HG03159 (cell line): ENCODE measurements around the gene ZNF865.
A peak's percentile ranks its signal among the peaks of the same experiment; 100 is the strongest.

Experiments
- ATAC-seq: cut with Tn5 transposase; IDR thresholded peaks from one replicate; pipeline ENCODE4 v1.9.1; 2021; ENCODE audit warnings: mild to moderate bottlenecking, moderate library complexity; ENCODE audit not compliant: unreplicated experiment

ZNF865 gene

GRCh38 chr19:55643887-55644176 lies 38.4 kb downstream of the ZNF865 start:
- ATAC-seq: no peak

- ATAC-seq: no peak
Measured at GRCh38 chr19:55644191-55644833, 38.9 kb downstream of the ZNF865 start.

- no peak for ATAC-seq
Measured at GRCh38 chr19:55644842-55645511, 39.5 kb downstream of the ZNF865 start.

GRCh38 chr19:55645512-55645881 lies 40.0 kb downstream of the ZNF865 start:
- ATAC-seq: no peak

- no peak for ATAC-seq
Measured at GRCh38 chr19:55646889-55647731, 41.7 kb downstream of the ZNF865 start.

GRCh38 chr19:55647732-55648584 lies 42.5 kb downstream of the ZNF865 start, which contains the start of gene CCDC106:
Gene CCDC106 (plus strand): TSS chr19:55648212. CDS start chr19:55649047, 835 bp downstream.
- ATAC-seq: no peak

GRCh38 chr19:55648585-55649267 lies 43.3 kb downstream of the ZNF865 start:
- ATAC-seq: no peak

DNA sequence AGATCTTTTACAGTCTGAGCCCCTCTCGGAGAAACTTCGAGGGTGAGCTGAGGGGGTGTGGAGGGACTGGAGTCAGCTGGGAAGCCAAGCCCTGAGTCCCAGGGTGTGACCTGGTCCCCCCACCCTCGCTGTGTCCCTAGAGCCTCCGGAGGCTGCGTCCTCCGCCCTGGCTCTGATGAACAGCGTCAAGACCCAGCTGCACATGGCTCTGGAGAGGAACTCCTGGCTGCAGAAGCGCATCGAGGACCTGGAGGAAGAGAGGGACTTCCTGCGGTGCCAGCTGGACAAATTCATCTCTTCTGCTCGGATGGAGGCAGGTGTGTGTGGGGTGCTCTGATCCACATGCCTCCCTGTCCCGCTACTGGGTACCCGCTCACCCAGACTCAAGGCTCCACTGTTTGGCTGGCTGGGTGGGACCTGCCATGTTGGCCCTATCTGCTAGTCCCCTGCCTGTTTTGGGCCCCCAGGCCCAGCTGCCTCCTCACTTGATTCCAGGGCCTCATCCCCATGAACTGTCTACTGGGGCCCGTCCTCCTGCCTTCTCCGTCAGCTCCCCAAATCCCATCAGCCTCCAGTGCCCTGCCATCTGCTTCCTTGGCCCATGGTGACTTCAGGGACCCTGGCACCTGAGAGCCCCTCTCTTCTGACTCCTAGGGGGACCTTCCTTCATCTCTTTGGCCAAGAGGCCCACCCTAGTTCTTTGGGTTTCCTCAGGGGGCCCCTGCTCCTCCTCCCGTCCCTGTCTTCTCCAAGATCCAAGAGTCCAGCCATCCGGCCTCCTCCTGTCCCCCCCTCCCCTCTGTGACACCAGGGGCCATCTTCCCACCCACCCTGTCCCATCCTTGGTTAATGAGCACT lies 44.0 kb downstream of the ZNF865 start:
- ATAC-seq: no peak

GRCh38 chr19:55650126-55650557 lies 44.7 kb downstream of the ZNF865 start:
- no peak for ATAC-seq

GRCh38 chr19:55650602-55651230 lies 45.3 kb downstream of the ZNF865 start:
- no peak for ATAC-seq

DNA sequence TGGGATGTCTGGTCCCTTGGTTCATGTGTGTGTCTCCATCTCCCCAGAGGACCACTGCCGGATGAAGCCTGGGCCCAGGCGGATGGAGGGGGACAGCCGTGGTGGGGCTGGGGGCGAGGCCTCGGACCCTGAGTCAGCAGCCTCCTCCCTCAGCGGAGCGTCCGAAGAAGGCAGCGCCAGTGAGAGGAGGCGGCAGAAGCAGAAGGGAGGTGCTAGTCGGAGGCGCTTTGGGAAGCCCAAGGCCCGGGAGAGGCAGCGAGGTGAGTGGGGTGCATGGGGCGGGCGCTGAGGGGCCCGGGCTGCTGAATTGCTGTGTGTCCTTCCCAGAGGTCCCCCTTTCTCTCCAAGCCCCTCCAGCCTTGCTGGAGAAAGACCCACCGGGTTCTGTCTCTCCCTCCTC lies 45.8 kb downstream of the ZNF865 start:
- no peak for ATAC-seq

- ATAC-seq: no peak
Measured at GRCh38 chr19:55652311-55653128, 47.1 kb downstream of the ZNF865 start.

DNA sequence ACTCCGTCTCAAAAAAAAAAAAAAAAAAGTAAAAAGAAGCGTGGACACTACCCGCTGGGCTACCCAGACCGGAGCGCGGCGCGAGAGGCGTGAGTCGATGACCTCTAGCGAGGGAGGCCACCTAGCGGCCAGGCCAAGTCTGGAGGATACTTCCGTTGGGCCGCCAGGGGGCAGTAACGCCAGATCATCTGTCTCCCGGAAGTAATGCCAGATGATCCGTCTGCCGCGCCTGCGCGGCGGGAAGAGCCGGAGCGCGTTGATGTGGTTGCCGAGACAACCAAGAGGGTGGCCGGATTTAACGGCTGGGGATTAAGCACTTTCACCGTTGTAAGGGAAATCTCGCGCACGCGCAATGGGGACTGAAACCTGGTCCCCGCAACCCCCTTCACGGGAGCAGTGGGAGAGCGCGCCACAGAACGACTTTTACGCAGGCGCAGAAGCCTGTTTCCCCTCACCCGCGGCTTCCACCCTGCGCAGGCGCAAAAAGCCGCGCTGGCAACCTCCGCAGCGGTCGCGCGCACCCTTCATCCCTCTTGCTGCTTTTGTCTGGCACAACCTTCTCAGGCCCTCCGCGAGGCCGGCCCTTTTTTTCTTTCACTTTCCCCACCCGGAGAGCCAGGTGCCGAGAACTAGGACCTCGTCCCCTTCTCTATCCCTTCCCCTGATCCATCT lies 48.3 kb downstream of the ZNF865 start:
- ATAC-seq: peak; percentile 38

DNA sequence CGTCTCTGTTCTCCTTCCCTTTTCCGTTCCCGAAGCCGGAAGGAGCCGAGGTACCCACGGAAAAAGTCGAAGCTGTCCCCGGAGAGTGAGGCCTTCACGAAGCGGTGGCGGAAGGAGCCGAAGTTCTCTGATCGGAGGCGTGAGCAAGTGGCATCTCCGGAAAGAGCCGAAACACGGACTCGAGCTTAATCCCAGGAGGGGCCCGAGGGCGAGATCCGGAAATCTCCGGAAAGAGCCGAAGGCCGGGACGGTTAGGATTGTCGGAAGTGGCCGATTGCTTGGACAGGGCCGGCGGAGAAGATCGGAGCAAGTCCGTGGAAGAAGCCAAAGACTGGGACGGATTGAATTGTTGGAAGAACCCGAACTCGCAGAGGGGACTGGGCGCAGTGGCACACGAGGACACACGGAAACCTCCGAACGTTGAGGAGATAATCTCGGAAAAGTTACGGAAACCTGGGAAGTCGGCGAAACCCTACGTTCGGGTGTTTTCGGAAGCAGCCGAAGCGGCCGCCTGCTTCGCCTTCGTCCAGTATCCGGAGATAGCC lies 48.9 kb downstream of the ZNF865 start:
- ATAC-seq: peak; percentile 64

DNA sequence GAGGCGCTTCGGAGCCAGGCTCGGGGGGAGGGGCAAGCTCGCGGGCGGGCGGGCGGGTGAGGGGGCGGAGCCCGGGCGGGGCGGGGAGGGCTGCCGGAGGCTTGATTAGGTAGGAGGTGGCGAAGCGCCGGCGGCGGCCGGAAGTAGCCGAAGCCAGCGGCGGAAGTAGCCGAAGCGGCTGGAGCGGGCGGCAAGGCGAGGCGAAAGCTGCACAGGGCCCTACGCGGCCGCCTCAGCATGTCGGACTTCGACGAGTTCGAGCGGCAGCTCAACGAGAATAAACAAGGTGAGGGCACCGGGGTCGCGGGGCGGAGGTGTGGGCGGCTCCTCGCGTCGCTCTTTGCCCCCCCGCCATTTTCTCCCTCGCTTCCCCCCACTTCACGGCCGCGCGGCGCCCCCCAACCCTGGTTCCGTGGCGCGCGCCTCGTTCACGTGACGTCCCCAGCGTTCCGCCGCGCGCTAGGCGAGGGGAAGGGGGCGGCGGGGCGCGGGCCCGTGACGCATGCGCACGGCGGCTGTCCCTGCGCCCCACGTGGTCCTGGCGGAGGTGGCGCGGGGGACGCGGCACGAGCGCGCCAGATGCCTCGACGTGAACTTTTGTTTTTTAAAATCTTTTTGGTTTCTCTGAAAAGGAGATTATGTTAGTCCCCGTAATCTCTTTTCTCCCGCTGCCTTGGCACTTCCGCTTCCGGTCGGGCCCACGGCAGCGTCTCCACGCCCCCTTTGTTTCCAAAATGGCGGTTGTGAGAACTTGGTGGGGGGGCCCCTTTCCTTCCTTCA lies 49.6 kb downstream of the ZNF865 start, which contains the start of gene U2AF2:
Gene U2AF2 (plus strand): TSS at position 168 of the 780 bp plus-strand sequence. CDS start 70 bp downstream, at position 238.
- ATAC-seq: peak; percentile 38

GRCh38 chr19:55655648-55656040 lies 50.2 kb downstream of the ZNF865 start:
- ATAC-seq: no peak
